ENCODE measurements around the gene LRRC57.

DNA sequence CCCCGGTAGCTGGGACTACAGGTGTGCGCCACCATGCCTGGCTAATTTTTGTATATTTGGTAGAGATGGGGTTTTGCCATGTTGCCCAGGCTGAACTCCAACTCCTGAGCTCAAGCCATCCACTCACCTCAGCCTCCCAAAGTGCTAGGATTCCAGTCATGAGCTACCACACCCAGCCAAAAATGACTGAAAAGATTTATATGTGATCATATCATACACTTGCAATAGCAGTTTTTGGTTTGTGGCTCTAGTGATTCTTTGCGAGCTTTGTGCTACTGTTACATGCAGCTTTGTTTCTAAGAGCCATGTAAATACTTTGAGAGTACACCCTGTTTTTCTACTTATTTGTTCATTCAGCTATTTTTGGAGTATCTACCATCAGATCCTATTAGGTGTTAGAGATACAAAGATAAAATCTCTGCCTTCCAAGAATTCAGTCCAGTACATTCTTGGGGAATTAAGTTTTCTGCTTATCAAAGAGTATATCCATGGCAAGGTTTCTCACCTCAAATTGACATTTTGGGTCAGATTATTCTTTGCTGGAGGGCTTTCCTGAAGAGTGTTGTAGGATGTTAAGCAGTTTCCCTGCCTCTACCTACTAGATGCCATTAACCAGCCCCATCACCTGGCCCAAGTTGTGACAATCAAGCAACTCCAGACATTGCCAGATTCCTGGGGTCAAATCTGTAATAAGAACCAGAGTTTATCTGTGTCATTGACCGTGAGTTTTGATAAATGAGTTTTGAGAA, 38.2 kb downstream of the LRRC57 start:
- TF ChIP-seq CTCF (IDR thresholded peaks at IDR 0.05 in 2 of 3, conservative IDR thresholded peaks at IDR 0.05 in 1 of 3; ENCODE audit: borderline replicate concordance in 1 of 3, insufficient read depth in 1 of 3, low read depth in 2 of 3, low read length in 2 of 3) (no peak), POLR2A (IDR thresholded peaks at IDR 0.05; ENCODE audit: borderline replicate concordance, extremely low read depth, insufficient read depth, insufficient read length) (no peak)
